ENCODE measurements around the gene ADAMTSL5.

GRCh38 chr19:1532003-1532402, 19.2 kb upstream of the ADAMTSL5 start:
- TF ChIP-seq, protein P1, sequence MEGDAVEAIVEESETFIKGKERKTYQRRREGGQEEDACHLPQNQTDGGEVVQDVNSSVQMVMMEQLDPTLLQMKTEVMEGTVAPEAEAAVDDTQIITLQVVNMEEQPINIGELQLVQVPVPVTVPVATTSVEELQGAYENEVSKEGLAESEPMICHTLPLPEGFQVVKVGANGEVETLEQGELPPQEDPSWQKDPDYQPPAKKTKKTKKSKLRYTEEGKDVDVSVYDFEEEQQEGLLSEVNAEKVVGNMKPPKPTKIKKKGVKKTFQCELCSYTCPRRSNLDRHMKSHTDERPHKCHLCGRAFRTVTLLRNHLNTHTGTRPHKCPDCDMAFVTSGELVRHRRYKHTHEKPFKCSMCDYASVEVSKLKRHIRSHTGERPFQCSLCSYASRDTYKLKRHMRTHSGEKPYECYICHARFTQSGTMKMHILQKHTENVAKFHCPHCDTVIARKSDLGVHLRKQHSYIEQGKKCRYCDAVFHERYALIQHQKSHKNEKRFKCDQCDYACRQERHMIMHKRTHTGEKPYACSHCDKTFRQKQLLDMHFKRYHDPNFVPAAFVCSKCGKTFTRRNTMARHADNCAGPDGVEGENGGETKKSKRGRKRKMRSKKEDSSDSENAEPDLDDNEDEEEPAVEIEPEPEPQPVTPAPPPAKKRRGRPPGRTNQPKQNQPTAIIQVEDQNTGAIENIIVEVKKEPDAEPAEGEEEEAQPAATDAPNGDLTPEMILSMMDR (conservative IDR thresholded peaks at IDR 0.05; ENCODE audit: low read depth, low read length) = no peak
- TF ChIP-seq EZH2 (IDR thresholded peaks at IDR 0.05; ENCODE audit: borderline replicate concordance, low read depth, low read length, poor library complexity, severe bottlenecking) = no peak

Measured in A673 (cell line).